Heart left ventricle (tissue), 13 donors: ENCODE measurements around the gene BRD1.

ENCODE experiments used
- POLR2A ChIP-seq, 2 donors: fragments of 450-650 bp; IDR thresholded peaks; one replicate each; pipeline ENCODE4 v1.6.1; 2017; ENCODE audit warnings: antibody characterized with exemption in 2 of 2, mild to moderate bottlenecking in 2 of 2, moderate library complexity in 2 of 2
- TF ChIP-seq, protein P1 (sequence below), 12 donors: fragments of 200-600 bp; sonication (generic) in 4 of 12; IDR thresholded peaks; one replicate each; pipeline versions ENCODE4 v1.5.0 to v1.8.0; 2018 to 2022; ENCODE audit warnings: antibody characterized with exemption in 12 of 12, mild to moderate bottlenecking in 5 of 12
- donor health status: ischemic (EF 13 %, LVEDD 7.1; RV severe dilation, severe dysfunction).
- donor health status: DM: no; HTN: yes; CAD: no.
- donor health status: DM: no; HTN: no; CAD: no.
- donor health status: ischemic (EF 25% LVEDD 6.9; RV normal size, moderate dysfunction).
- donor health status: ischemic (EF 25% LVEDD 5.7; RV mildly dilated, moderate dysfunction).
- donor health status: ischemic (EF 35%, LVEDD 5.7; RV mildly dilated, moderate dysfunction).
- donor health status: nonischemic (EF 11% LVEDD 7.7; RV severe dilation, severe dysfunction).
- donor health status: DM: yes; HTN: yes; CAD: no.
- donor health status: PGD.
- donor health status: ischemic (EF 29% LVEDD 5.4; RV normal size, mild dysfunction).
- donor health status: nonischemic (EF 23%, LVEDD 6.1; RV moderate dilation, normal function).

DNA sequence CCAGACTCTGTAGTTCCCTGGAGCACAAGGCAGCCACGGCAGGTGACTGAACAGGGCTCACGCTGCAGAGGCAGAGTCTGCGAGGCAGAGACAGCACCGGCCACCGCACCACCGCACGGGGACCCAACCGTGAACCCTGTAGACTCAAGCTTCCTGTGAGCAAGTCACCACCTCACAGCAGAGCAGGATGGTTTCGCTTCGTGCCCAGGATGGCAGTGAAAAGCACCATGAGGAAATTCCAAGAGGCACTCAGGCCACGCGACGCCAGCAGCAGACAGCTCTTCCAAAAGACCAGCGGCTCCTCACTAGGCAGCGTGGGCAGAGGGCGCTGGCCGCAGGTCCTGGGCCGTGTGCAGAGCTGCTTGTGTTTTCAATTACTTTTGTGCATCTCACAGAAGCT is 24.5 kb downstream of the BRD1 start:
- TF ChIP-seq, protein P1, sequence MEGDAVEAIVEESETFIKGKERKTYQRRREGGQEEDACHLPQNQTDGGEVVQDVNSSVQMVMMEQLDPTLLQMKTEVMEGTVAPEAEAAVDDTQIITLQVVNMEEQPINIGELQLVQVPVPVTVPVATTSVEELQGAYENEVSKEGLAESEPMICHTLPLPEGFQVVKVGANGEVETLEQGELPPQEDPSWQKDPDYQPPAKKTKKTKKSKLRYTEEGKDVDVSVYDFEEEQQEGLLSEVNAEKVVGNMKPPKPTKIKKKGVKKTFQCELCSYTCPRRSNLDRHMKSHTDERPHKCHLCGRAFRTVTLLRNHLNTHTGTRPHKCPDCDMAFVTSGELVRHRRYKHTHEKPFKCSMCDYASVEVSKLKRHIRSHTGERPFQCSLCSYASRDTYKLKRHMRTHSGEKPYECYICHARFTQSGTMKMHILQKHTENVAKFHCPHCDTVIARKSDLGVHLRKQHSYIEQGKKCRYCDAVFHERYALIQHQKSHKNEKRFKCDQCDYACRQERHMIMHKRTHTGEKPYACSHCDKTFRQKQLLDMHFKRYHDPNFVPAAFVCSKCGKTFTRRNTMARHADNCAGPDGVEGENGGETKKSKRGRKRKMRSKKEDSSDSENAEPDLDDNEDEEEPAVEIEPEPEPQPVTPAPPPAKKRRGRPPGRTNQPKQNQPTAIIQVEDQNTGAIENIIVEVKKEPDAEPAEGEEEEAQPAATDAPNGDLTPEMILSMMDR (IDR thresholded peaks at IDR 0.05), result no peak
- no peak for TF ChIP-seq POLR2A (IDR thresholded peaks at IDR 0.05)
